GM12878 (cell line): Measurements from ENCODE around the gene TTC33. TPM values are rescaled to one million over a fixed set of nuclear protein-coding genes. Genes with fewer than 3 reads are reported as not detected.

Source experiments
- ATAC-seq: fragments of 200-7000 bp; cut with Tn5 transposase; 3 replicates; pipeline ENCODE4 v1.9.1; 2020; ENCODE audit warnings: mild to moderate bottlenecking, moderate library complexity
- BruUV-seq: library from RNA; stranded (reverse); fragments of 400-500 nt; replicated peaks from 2 replicates; lab custom pipeline; 2021; lab: Mats Ljungman, UMichigan
- CTCF ChIA-PET: fragments of 300-600 bp; sonication (Branson Sonifier 250); formaldehyde crosslinking; extraction: SDS; loops from one replicate; lab custom pipeline; 2021; ENCODE audit warnings: inconsistent platforms; lab: Yijun Ruan, JAX
- POLR2A ChIA-PET: fragments of 350-600 bp; formaldehyde crosslinking; extraction: SDS; loops from one replicate; lab custom pipeline; 2021; ENCODE audit warnings: inconsistent platforms; lab: Charles Lee
- RAD21 ChIA-PET: fragments of 300-600 bp; sonication (Branson Sonifier 250); formaldehyde crosslinking; loops from one replicate; lab custom pipeline; 2023; ENCODE audit warnings: antibody characterized with exemption; ENCODE audit not compliant: unreplicated experiment; lab: Charles Lee
- SMC1A ChIA-PET: fragments of 300-600 bp; sonication (Branson Sonifier 250); formaldehyde crosslinking; loops from one replicate; lab custom pipeline; 2023; ENCODE audit not compliant: unreplicated experiment, uncharacterized antibody; lab: Charles Lee
- DNase-seq: peaks from one replicate; pipeline ENCODE4 v3.0.0-alpha.2; 2011; ENCODE audit warnings: low read depth, low spot score
- FAIRE-seq: peaks from 3 replicates; lab custom pipeline; 2011; peaks lifted over from hg19 to GRCh38; lab: Jason Lieb, UNC
- H2AFZ ChIP-seq: 2 replicates; pipeline ENCODE4 v1.6.0; 2011; ENCODE audit warnings: low read depth, low read length, control low read depth; ENCODE audit not compliant: control insufficient read depth
- H3K27ac ChIP-seq: 2 replicates; pipeline ENCODE4 v1.5.1; 2011; ENCODE audit warnings: control low read depth; ENCODE audit not compliant: control insufficient read depth, insufficient read depth
- H3K27me3 ChIP-seq, 2 experiments: replicated peaks in 1 of 2; 2 replicates each; pipeline versions ENCODE4 v1.6.0 to v1.6.1; 2011; ENCODE audit warnings: low read length in 1 of 2; ENCODE audit not compliant: control insufficient read depth in 2 of 2, insufficient read depth in 2 of 2
- H3K36me3 ChIP-seq, 2 experiments: 2 replicates each; pipeline ENCODE4 v1.5.1; 2011; ENCODE audit warnings: low read length in 1 of 2; ENCODE audit not compliant: control insufficient read depth in 2 of 2, insufficient read depth in 2 of 2
- H3K4me1 ChIP-seq: 2 replicates; pipeline ENCODE4 v1.6.1; 2011; ENCODE audit warnings: mild to moderate bottlenecking, low read length, moderate library complexity, mixed read lengths; ENCODE audit not compliant: control insufficient read depth, insufficient read depth
- H3K4me2 ChIP-seq: 2 replicates; pipeline ENCODE4 v1.6.0; 2011; ENCODE audit warnings: control low read depth; ENCODE audit not compliant: control insufficient read depth, insufficient read depth
- H3K4me3 ChIP-seq: fragments of 200-600 bp; sonication (generic); 2 replicates; pipeline ENCODE4 v1.5.1; 2016
- H3K79me2 ChIP-seq: 2 replicates; pipeline ENCODE4 v1.6.0; 2011; ENCODE audit warnings: low read length; ENCODE audit not compliant: control insufficient read depth, insufficient read depth
- H3K9ac ChIP-seq: 2 replicates; pipeline ENCODE4 v1.8.0; 2011; ENCODE audit warnings: low read length, control low read depth, mixed read lengths; ENCODE audit not compliant: control insufficient read depth, insufficient read depth
- H3K9me3 ChIP-seq: replicated peaks from 3 replicates; pipeline ENCODE4 v1.5.1; 2011; ENCODE audit warnings: mild to moderate bottlenecking, low read length; ENCODE audit not compliant: control insufficient read depth, insufficient read depth
- H4K20me1 ChIP-seq: 2 replicates; pipeline ENCODE4 v1.6.0; 2011; ENCODE audit not compliant: control insufficient read depth, insufficient read depth
- BACH1 ChIP-seq: fragments of 450-650 bp; IDR thresholded peaks from 2 replicates; pipeline ENCODE4 v1.6.1; 2017; ENCODE audit warnings: mild to moderate bottlenecking, borderline replicate concordance
- CHD1 ChIP-seq: IDR thresholded peaks from 2 replicates; pipeline ENCODE4 v1.6.1; 2012; ENCODE audit warnings: low read depth, low read length, improper control_type of control experiment
- CHD2 ChIP-seq: IDR thresholded peaks from 2 replicates; pipeline ENCODE4 v1.6.1; 2011; ENCODE audit warnings: low read depth, low read length, improper control_type of control experiment, borderline replicate concordance
- KLF5 ChIP-seq: fragments of 450-650 bp; IDR thresholded peaks from 2 replicates; pipeline ENCODE4 v1.6.1; 2014; ENCODE audit warnings: mild to moderate bottlenecking; ENCODE audit not compliant: partially characterized antibody
- POLR2A ChIP-seq: IDR thresholded peaks from 2 replicates; pipeline ENCODE4 v1.6.1; 2011; ENCODE audit warnings: low read depth, mild to moderate bottlenecking, low read length
- RAD21 ChIP-seq: IDR thresholded peaks from 2 replicates; pipeline ENCODE4 v1.6.1; 2011; ENCODE audit warnings: mild to moderate bottlenecking, low read depth, low read length, moderate library complexity; ENCODE audit not compliant: insufficient read depth
- RBBP5 ChIP-seq: fragments of 200-600 bp; sonication (generic); conservative IDR thresholded peaks from 2 replicates; pipeline ENCODE4 v1.6.1; 2016
- SIX5 ChIP-seq: IDR thresholded peaks from 2 replicates; pipeline ENCODE4 v1.6.1; 2011; ENCODE audit warnings: mild to moderate bottlenecking, low read depth, low read length, moderate library complexity; ENCODE audit not compliant: severe bottlenecking
- SMAD5 ChIP-seq: IDR thresholded peaks from 2 replicates; pipeline ENCODE4 v1.6.1; 2016; ENCODE audit warnings: antibody characterized with exemption, low read depth
- SPI1 ChIP-seq: IDR thresholded peaks from 2 replicates; pipeline ENCODE4 v1.6.1; 2011; ENCODE audit warnings: low read depth, mild to moderate bottlenecking, low read length, moderate library complexity, borderline replicate concordance; ENCODE audit not compliant: insufficient read depth
- TARDBP ChIP-seq: IDR thresholded peaks from 2 replicates; pipeline ENCODE4 v1.6.1; 2016; ENCODE audit warnings: borderline replicate concordance
- TCF7 ChIP-seq: IDR thresholded peaks from 2 replicates; pipeline ENCODE4 v1.6.1; 2014; ENCODE audit warnings: antibody characterized with exemption, borderline replicate concordance
- USF1 ChIP-seq: IDR thresholded peaks from 2 replicates; pipeline ENCODE4 v1.6.1; 2011; ENCODE audit warnings: borderline replicate concordance, low read depth, mild to moderate bottlenecking, moderate library complexity, mixed read lengths, low read length; ENCODE audit not compliant: insufficient read depth; ENCODE audit errors: extremely low read length
- ZNF592 ChIP-seq: fragments of 450-650 bp; IDR thresholded peaks from 2 replicates; pipeline ENCODE4 v1.6.1; 2017; ENCODE audit warnings: mild to moderate bottlenecking, moderate library complexity
- WGBS: methylation state at CpG from one replicate; pipeline ENCODE4 v1.1.6; 2016; ENCODE audit warnings: low lambda C conversion rate; ENCODE audit not compliant: insufficient replicate concordance, insufficient coverage; ENCODE audit errors: missing lambda C conversion rate; 5-methylcytosine and 5-hydroxymethylcytosine counted together
- in situ Hi-C: fragments of 300-500 bp; cut with MboI; formaldehyde crosslinking; loops from 9 replicates; pipeline ENCODE4 v1.14.3; 2018; ENCODE audit warnings: mixed read lengths
- intact Hi-C: fragments of 100-400 bp; cut with micrococcal nuclease; formaldehyde crosslinking; loops from one replicate; pipeline ENCODE4 v1.14.2; 2022; ENCODE audit not compliant: unreplicated experiment
- polyA plus RNA-seq, 11 experiments: library from polyadenylated mRNA; depleted of rRNA in 4 of 11; unstranded in 6 of 11; stranded (reverse) in 5 of 11; fragments of >200 nt; fragmentation: Nextera tagmentation in 4 of 11; fragmentation: Illumina TruSeq in 1 of 11; extraction: Ambion mirVana in 4 of 11; extraction: Trizol in 1 of 11; gene quantifications; 1 replicate in 1 of 11; 2 replicates in 10 of 11; pipeline versions ENCODE4 v1.2.1 to v1.2.3, GENCODE V29; 2011 to 2016; ENCODE audit warnings: inconsistent platforms in 2 of 11, missing spikeins in 2 of 11, low read depth in 1 of 11
- total RNA-seq, 4 experiments: library from RNA; depleted of rRNA in 3 of 4; stranded (reverse); fragments of >200 nt in 3 of 4; fragmentation: Illumina TruSeq in 1 of 4; extraction: Trizol in 1 of 4; gene quantifications; 2 replicates each; pipeline versions ENCODE4 v1.2.1 to v1.2.3, GENCODE V29; 2013 to 2021

Gene TTC33
- total and polyA plus RNA-seq, 10 of the 15 experiments (the other 5 are each of a cell fraction or from before 2014, with no cell fraction given): 7.9 to 22.3 (median 14.6) TPM

DNA sequence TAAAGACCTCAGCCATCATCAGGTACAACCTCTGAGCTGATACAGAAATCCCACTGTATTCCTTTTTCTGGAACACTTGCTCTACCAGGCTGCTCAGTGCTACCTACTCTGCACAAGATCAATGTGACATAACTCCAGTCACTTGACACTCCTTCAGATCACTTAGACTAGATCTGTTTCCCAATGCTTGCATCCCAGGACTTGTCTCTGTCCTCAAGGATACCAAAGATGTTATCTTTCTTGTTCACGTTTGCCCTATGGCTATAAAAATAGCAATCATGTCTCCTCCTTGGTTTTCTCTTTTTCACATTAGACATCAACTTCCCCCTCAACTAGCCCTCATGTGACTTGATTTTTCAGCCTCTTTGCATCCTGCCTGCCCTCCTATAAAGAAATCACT, 264.1 kb downstream of the TTC33 start (continued):
- no peak for TF ChIP-seq CHD2
- TF ChIP-seq SMAD5: no peak
- TF ChIP-seq CHD1: no peak
- no peak for TF ChIP-seq KLF5
- no peak for TF ChIP-seq RAD21
- no peak for TF ChIP-seq POLR2A
- TF ChIP-seq TCF7: no peak

GRCh38 chr5:40490464-40491111, 265.2 kb downstream of the TTC33 start:
- intact Hi-C loops (loop anchor here (2.0 kb wide), 2 partner anchors 88 to 188 kb away; partner anchors contain the start of gene PTGER4), in situ Hi-C loops (no loop called here)
- peaks cover 31% of the 10 kb centered on the region for H3K4me1 ChIP-seq
- BruUV-seq: no TSS peak
- no peak for FAIRE-seq
- ChIA-PET RAD21 (interaction anchor here (1.1 to 1.2 kb wide), 3 partner anchors 49 to 105 kb away, joined by 3 to 4 read pairs (median 3); no protein-coding TSS in a partner anchor), SMC1A (interaction anchor here (0.6 to 2.4 kb wide), 7 partner anchors 10 to 218 kb away, joined by 3 to 12 read pairs (median 5); partner anchors contain the start of gene PTGER4), CTCF (interaction anchor here (1.0 kb wide), 1 partner anchor 194 kb away, joined by 4 read pairs; no protein-coding TSS in a partner anchor), POLR2A (interaction anchor here (1.1 kb wide), 1 partner anchor 53 kb away, joined by 5 read pairs; no protein-coding TSS in a partner anchor)
- WGBS: 0% methylated on average over 4 of the region's 4 CpGs
- no peak overlapping the region for H3K4me3 ChIP-seq
- no peaks in the 10 kb centered on the region for H3K36me3 ChIP-seq
- H3K27me3 ChIP-seq: no peaks in the 10 kb centered on the region
- ATAC-seq: peak; percentile 59
- peak; percentile 56 for DNase-seq
- no peak overlapping the region for H3K9ac ChIP-seq
- H3K27ac ChIP-seq: no peak overlapping the region
- H3K79me2 ChIP-seq: no peaks in the 10 kb centered on the region
- H4K20me1 ChIP-seq: no peaks in the 10 kb centered on the region
- peak overlapping the region; percentile 40; the same call in 1 of the 2 replicates for H3K4me2 ChIP-seq
- no peak overlapping the region for H2AFZ ChIP-seq
- no peaks in the 10 kb centered on the region; the same call in 2 of the 3 replicates for H3K9me3 ChIP-seq
- TF ChIP-seq BACH1 (peak; percentile 40; the same call in 1 of the 2 replicates), RBBP5 (no peak), ZNF592 (no peak), SIX5 (no peak), USF1 (no peak), SPI1 (no peak), TARDBP (no peak)
